PC-9 (cell line): ENCODE measurements around the gene LARGE1.

Experiments used
- CTCF ChIP-seq: fragments of 200-600 bp; sonication (generic); conservative IDR thresholded peaks from 2 replicates; pipeline ENCODE4 v1.6.1; 2017; ENCODE audit warnings: mixed run types, antibody characterized with exemption, mild to moderate bottlenecking, moderate library complexity
- EZH2 ChIP-seq: fragments of 200-600 bp; sonication (generic); IDR thresholded peaks from 2 replicates; pipeline ENCODE4 v1.8.0; 2017; ENCODE audit warnings: antibody characterized with exemption, low read depth

DNA sequence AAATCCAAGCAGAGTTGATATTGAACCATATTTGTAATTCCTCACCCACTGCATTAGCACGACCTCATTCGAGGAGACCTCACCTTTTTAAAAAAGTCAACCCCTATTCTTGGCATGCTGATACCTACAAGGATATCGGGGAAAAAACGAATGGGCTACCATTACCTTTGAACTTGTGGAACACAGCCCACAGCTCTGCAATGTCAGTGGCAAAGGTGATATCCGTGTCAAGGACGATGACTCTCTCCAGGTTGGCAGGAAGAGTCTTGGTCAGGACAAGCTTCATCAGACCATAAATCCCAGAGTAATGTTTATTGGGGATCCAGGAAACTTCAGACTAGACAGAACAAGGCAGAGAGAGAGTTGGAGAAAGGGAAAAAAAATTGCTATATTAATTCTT is 355.6 kb downstream of the LARGE1 start:
- no peak for TF ChIP-seq CTCF
- no peak for TF ChIP-seq EZH2
